ENCODE measurements around the gene ANKRD6.

GRCh38 chr6:89602166-89602565, 169.2 kb downstream of the ANKRD6 start:
- no peak for TF ChIP-seq CTCF (IDR thresholded peaks at IDR 0.05)
- TF ChIP-seq TCF7L2 (IDR thresholded peaks at IDR 0.05; ENCODE audit: low read depth, low read length), result no peak
- no peak for TF ChIP-seq REST (IDR thresholded peaks at IDR 0.05; ENCODE audit: insufficient read depth in 1 of 2, low read depth in 2 of 2, low read length in 1 of 2)
